NCI-H1694 treated with DMSO at 0.1 percent for 48 hours (cell line): Measurements from ENCODE around the gene LPIN1.
"Not testable (repeated sequence)": the region's sequence is repeated elsewhere in the genome, so short reads cannot be mapped to it uniquely, and the experiment has no call there.

Experiments used
- DNase-seq: peaks from one replicate; lab custom pipeline; 2025; lab: John Stamatoyannopoulos, UW

The LPIN1 gene

GRCh38 chr2:11835403-11835802 lies 89.0 kb downstream of the LPIN1 start:
- peak; percentile 7 for DNase-seq

GRCh38 chr2:11836647-11837219 lies 90.3 kb downstream of the LPIN1 start:
- DNase-seq = no peak

GRCh38 chr2:11837875-11838734 lies 91.7 kb downstream of the LPIN1 start:
- DNase-seq = no peak

GRCh38 chr2:11839916-11840315 lies 93.5 kb downstream of the LPIN1 start:
- DNase-seq = no peak

GRCh38 chr2:11842336-11842735 lies 95.9 kb downstream of the LPIN1 start:
- DNase-seq = no peak

GRCh38 chr2:11844798-11845197 lies 98.4 kb downstream of the LPIN1 start:
- not testable (repeated sequence) for DNase-seq

GRCh38 chr2:11847935-11848334 lies 101.5 kb downstream of the LPIN1 start:
- DNase-seq = not testable (repeated sequence)

- no peak for DNase-seq
These were observed 103.7 kb downstream of the LPIN1 start for GRCh38 chr2:11850082-11850481.

- no peak for DNase-seq
These were observed 106.2 kb downstream of the LPIN1 start for GRCh38 chr2:11852526-11853196.

GRCh38 chr2:11853197-11853588 lies 106.8 kb downstream of the LPIN1 start:
- no peak for DNase-seq

GRCh38 chr2:11855064-11855760 lies 108.8 kb downstream of the LPIN1 start:
- DNase-seq = no peak

GRCh38 chr2:11856095-11856494 lies 109.7 kb downstream of the LPIN1 start:
- DNase-seq = no peak

GRCh38 chr2:11858883-11859282 lies 112.5 kb downstream of the LPIN1 start:
- no peak for DNase-seq

- DNase-seq = not testable (repeated sequence)
These were observed 113.5 kb downstream of the LPIN1 start for GRCh38 chr2:11859975-11860374.

- DNase-seq = no peak
These were observed 114.6 kb downstream of the LPIN1 start for GRCh38 chr2:11861044-11861443.

GRCh38 chr2:11862049-11862448 lies 115.6 kb downstream of the LPIN1 start:
- no peak for DNase-seq

GRCh38 chr2:11863103-11863502 lies 116.7 kb downstream of the LPIN1 start:
- DNase-seq = no peak

- peak; percentile 67 for DNase-seq
These were observed 117.3 kb downstream of the LPIN1 start for GRCh38 chr2:11863513-11864328.

- DNase-seq = no peak
These were observed 118.3 kb downstream of the LPIN1 start for GRCh38 chr2:11864724-11865123.

- no peak for DNase-seq
These were observed 118.9 kb downstream of the LPIN1 start for GRCh38 chr2:11865378-11865777.

GRCh38 chr2:11865805-11866204 lies 119.4 kb downstream of the LPIN1 start:
- no peak for DNase-seq
